MCF 10A (cell line): ENCODE data around the gene KCNK5. TPM values are rescaled to one million over a fixed set of nuclear protein-coding genes. Genes with fewer than 3 reads are reported as not detected.
A peak's percentile ranks its signal among the peaks of the same experiment; 100 is the strongest.

Experiments
- BruUV-seq: library from RNA; stranded (reverse); fragments of 400-500 nt; replicated peaks from 2 replicates; lab custom pipeline; 2021; lab: Mats Ljungman, UMichigan
- CTCF ChIA-PET: fragments of 300-600 bp; sonication (Branson Sonifier 250); formaldehyde crosslinking; extraction: SDS; loops from one replicate; lab custom pipeline; 2021; ENCODE audit warnings: antibody characterized with exemption, inconsistent platforms; lab: Yijun Ruan, JAX
- POLR2A ChIA-PET: fragments of 300-600, 350-650 bp; sonication (Branson Sonifier 250); formaldehyde crosslinking; extraction: SDS; loops from one replicate; lab custom pipeline; 2020; ENCODE audit warnings: antibody characterized with exemption, inconsistent platforms; lab: Yijun Ruan, JAX
- DNase-seq: peaks from one replicate; pipeline ENCODE4 v3.0.0-alpha.2; 2018; ENCODE audit not compliant: unreplicated experiment
- H3K27ac Mint-ChIP-seq: one replicate; pipeline ENCODE4 v1.8.0; 2022; ENCODE audit warnings: mild to moderate bottlenecking, low read depth, mixed read lengths; ENCODE audit not compliant: unreplicated experiment
- H3K27me3 Mint-ChIP-seq: one replicate; pipeline ENCODE4 v1.8.0; 2022; ENCODE audit warnings: mixed read lengths; ENCODE audit not compliant: insufficient read depth, unreplicated experiment
- H3K36me3 Mint-ChIP-seq: one replicate; pipeline ENCODE4 v1.8.0; 2022; ENCODE audit warnings: mild to moderate bottlenecking, moderate library complexity, mixed read lengths; ENCODE audit not compliant: insufficient read depth, unreplicated experiment
- H3K4me1 Mint-ChIP-seq: one replicate; pipeline ENCODE4 v1.8.0; 2022; ENCODE audit warnings: mixed read lengths; ENCODE audit not compliant: insufficient read depth, unreplicated experiment
- H3K4me3 Mint-ChIP-seq: one replicate; pipeline ENCODE4 v1.8.0; 2022; ENCODE audit warnings: mild to moderate bottlenecking, moderate library complexity, mixed read lengths; ENCODE audit not compliant: unreplicated experiment
- H3K9me3 Mint-ChIP-seq: one replicate; pipeline ENCODE4 v1.8.0; 2022; ENCODE audit warnings: mixed read lengths; ENCODE audit not compliant: unreplicated experiment
- intact Hi-C: fragments of 100-400 bp; cut with micrococcal nuclease; formaldehyde crosslinking; loops from 2 replicates; pipeline ENCODE4 v1.14.1; 2022
- total RNA-seq: library from RNA; stranded (reverse); gene quantifications from 2 replicates; pipeline ENCODE4 v1.2.3, GENCODE V29; 2022
- TF ChIP-seq, protein P1 (sequence below): fragments of 200-600 bp; IDR thresholded peaks from one replicate; pipeline ENCODE4 v1.8.0; 2022; ENCODE audit warnings: antibody characterized with exemption, mild to moderate bottlenecking; ENCODE audit not compliant: unreplicated experiment

Gene KCNK5
- total RNA-seq, 1 experiment from 2014 or later, result 2.6 TPM

GRCh38 chr6:39261751-39262150 is 32.5 kb upstream of the KCNK5 start:
- TF ChIP-seq, protein P1, sequence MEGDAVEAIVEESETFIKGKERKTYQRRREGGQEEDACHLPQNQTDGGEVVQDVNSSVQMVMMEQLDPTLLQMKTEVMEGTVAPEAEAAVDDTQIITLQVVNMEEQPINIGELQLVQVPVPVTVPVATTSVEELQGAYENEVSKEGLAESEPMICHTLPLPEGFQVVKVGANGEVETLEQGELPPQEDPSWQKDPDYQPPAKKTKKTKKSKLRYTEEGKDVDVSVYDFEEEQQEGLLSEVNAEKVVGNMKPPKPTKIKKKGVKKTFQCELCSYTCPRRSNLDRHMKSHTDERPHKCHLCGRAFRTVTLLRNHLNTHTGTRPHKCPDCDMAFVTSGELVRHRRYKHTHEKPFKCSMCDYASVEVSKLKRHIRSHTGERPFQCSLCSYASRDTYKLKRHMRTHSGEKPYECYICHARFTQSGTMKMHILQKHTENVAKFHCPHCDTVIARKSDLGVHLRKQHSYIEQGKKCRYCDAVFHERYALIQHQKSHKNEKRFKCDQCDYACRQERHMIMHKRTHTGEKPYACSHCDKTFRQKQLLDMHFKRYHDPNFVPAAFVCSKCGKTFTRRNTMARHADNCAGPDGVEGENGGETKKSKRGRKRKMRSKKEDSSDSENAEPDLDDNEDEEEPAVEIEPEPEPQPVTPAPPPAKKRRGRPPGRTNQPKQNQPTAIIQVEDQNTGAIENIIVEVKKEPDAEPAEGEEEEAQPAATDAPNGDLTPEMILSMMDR, result no peak
- ChIA-PET POLR2A (no interaction called here), CTCF (interaction anchor here (0.5 kb wide), 1 partner anchor 692 kb away, joined by 3 read pairs; no protein-coding TSS in a partner anchor)
- intact Hi-C loops, result no loop called here
- H3K27ac Mint-ChIP-seq, result no peak overlapping the region
- H3K36me3 Mint-ChIP-seq, result no peaks in the 10 kb centered on the region
- no TSS peak for BruUV-seq
- no peaks in the 10 kb centered on the region for H3K9me3 Mint-ChIP-seq
- DNase-seq, result no peak
- no peaks in the 10 kb centered on the region for H3K4me1 Mint-ChIP-seq
- peaks cover 11% of the 10 kb centered on the region for H3K27me3 Mint-ChIP-seq
- H3K4me3 Mint-ChIP-seq, result no peak overlapping the region

DNA sequence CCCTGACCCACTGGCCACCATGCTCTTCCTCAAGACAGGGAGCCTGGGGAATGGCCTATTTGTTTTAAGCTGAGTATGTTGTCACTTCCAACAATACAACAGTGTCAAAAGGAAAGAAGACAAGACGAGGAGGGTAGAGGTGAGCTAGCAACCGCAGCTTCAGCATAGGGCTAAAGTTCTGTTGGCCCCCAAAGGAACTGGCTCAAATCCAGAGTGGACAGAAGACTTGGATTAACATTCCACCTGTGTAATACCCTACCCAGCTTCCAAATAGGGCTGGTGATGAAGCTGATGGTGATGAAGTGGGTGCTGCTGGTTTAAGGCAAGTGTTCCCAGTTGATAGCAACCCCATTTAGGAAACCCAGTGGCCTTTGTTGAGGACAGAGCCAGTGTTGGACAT is 31.7 kb upstream of the KCNK5 start:
- Mint-ChIP-seq H3K9me3 (no peaks in the 10 kb centered on the region), H3K27ac (no peak overlapping the region), H3K4me1 (no peaks in the 10 kb centered on the region), H3K27me3 (peaks cover 11% of the 10 kb centered on the region), H3K36me3 (no peaks in the 10 kb centered on the region), H3K4me3 (no peak overlapping the region)
- no peak for DNase-seq
- BruUV-seq, result no TSS peak
- POLR2A ChIA-PET, result interaction anchor here (0.6 kb wide), 1 partner anchor 10 kb away, joined by 3 read pairs; no protein-coding TSS in a partner anchor
- TF ChIP-seq, protein P1, result no peak
- CTCF ChIA-PET, result interaction anchor here (1.2 kb wide), 1 partner anchor 42 kb away, joined by 4 read pairs; no protein-coding TSS in a partner anchor
- intact Hi-C loops, result no loop called here

DNA sequence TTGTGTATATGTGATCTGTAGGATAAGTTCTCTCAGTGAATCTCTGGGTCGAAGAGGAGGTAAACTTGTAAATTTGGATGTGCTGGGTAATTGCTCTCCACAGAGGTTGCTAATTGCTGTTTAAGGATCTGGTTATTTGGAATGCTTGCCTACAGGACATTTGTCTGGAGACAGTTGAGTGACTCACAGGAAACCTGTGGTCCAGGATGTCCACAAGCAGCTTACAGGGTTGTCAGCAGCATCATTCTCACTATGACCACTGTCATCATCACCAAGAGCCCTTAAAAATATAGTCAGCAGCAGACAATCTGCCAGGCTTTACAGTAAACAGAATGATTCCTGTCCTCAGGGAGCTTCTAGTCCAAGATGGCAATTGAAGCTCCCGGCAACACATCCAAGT is 31.2 kb upstream of the KCNK5 start:
- H3K4me3 Mint-ChIP-seq, result no peak overlapping the region
- POLR2A ChIA-PET, result interaction anchor here (0.6 kb wide), 1 partner anchor 10 kb away, joined by 3 read pairs; no protein-coding TSS in a partner anchor
- TF ChIP-seq, protein P1, result no peak
- no TSS peak for BruUV-seq
- intact Hi-C loops, result no loop called here
- no peaks in the 10 kb centered on the region for H3K36me3 Mint-ChIP-seq
- CTCF ChIA-PET, result interaction anchor here (0.6 to 1.2 kb wide), 3 partner anchors 17 to 102 kb away, joined by 3 to 4 read pairs (median 4); no protein-coding TSS in a partner anchor
- peak; percentile 4 for DNase-seq
- H3K9me3 Mint-ChIP-seq, result no peaks in the 10 kb centered on the region
- H3K4me1 Mint-ChIP-seq, result no peaks in the 10 kb centered on the region
- H3K27ac Mint-ChIP-seq, result no peak overlapping the region
- H3K27me3 Mint-ChIP-seq, result peaks cover 11% of the 10 kb centered on the region

DNA sequence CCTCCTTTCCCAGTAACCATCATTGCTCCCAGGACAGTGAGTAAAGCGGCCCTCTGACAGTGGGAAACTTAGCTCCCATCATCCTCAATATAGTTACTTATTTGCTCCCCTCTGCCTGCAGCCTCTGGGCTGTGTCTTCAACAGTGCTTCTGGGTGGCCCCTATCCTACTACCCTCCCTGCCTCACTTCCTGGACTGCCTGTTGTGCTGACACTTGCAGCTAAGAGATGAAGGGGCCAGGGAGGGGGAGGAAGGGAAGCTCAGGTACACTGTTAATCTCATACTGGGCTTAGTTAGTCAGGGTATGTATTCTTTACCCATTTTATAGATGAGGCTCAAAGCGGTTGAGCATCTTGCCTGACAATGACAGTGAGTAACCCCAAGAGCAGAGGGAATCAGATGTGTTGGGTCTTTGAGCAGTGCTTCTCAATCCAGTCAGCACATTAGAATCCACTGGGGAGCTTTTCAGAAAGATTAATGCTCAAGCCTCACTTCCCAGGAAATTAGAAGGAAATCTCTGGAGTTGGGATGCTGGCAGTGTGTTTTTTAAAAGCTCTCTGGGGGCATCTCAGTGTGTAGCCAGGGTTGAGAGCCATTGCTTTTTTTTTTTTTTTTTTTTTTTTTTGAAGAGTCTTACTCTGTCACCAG is 27.1 kb upstream of the KCNK5 start:
- no peaks in the 10 kb centered on the region for H3K36me3 Mint-ChIP-seq
- peaks cover 30% of the 10 kb centered on the region for H3K27me3 Mint-ChIP-seq
- DNase-seq, result no peak
- no TSS peak for BruUV-seq
- peaks cover 8% of the 10 kb centered on the region for H3K9me3 Mint-ChIP-seq
- H3K4me3 Mint-ChIP-seq, result no peak overlapping the region
- ChIA-PET POLR2A (interaction anchor here (0.7 kb wide), 1 partner anchor 41 kb away, joined by 3 read pairs; no protein-coding TSS in a partner anchor), CTCF (interaction anchor here (0.5 to 3.2 kb wide), 4 partner anchors 23 to 90 kb away, joined by 3 to 14 read pairs (median 4); no protein-coding TSS in a partner anchor)
- H3K27ac Mint-ChIP-seq, result no peak overlapping the region
- intact Hi-C loops, result no loop called here
- no peaks in the 10 kb centered on the region for H3K4me1 Mint-ChIP-seq
- TF ChIP-seq, protein P1, result no peak
